Chondrocyte (in vitro differentiated cells): ENCODE data around the gene ZNF160. TPM values are rescaled to one million over a fixed set of nuclear protein-coding genes. Genes with fewer than 3 reads are reported as not detected.
"Not testable (repeated sequence)": the region's sequence is repeated elsewhere in the genome, so short reads cannot be mapped to it uniquely, and the experiment has no call there.

Source experiments
- DNase-seq: peaks from one replicate; pipeline ENCODE4 v3.0.0; 2021; ENCODE audit warnings: mixed read lengths, low spot score
- H3K27ac Mint-ChIP-seq: one replicate; pipeline ENCODE4 v1.8.0; 2021; ENCODE audit warnings: mild to moderate bottlenecking, moderate library complexity, mixed read lengths; ENCODE audit not compliant: unreplicated experiment
- H3K27me3 Mint-ChIP-seq: 2 replicates; pipeline ENCODE4 v1.8.0; 2021; ENCODE audit warnings: low read depth, mixed read lengths
- H3K36me3 Mint-ChIP-seq: 2 replicates; pipeline ENCODE4 v1.8.0; 2021; ENCODE audit warnings: low read depth, mixed read lengths
- H3K4me1 Mint-ChIP-seq: 2 replicates; pipeline ENCODE4 v1.8.0; 2021; ENCODE audit warnings: low read depth, mild to moderate bottlenecking, mixed read lengths
- H3K4me3 Mint-ChIP-seq: one replicate; pipeline ENCODE4 v1.8.0; 2021; ENCODE audit warnings: mild to moderate bottlenecking, moderate library complexity, mixed read lengths; ENCODE audit not compliant: unreplicated experiment
- H3K9me3 Mint-ChIP-seq: 2 replicates; pipeline ENCODE4 v1.8.0; 2021; ENCODE audit warnings: low read depth, mixed read lengths
- total RNA-seq: library from RNA; stranded (reverse); gene quantifications from 3 replicates; pipeline ENCODE4 v1.2.1, GENCODE V29; 2021
- TF ChIP-seq, protein P1 (sequence below): fragments of 200-600 bp; sonication (generic); IDR thresholded peaks from 2 replicates; pipeline ENCODE4 v1.5.0; 2021; ENCODE audit warnings: antibody characterized with exemption, mild to moderate bottlenecking, moderate library complexity

The ZNF160 gene
- total RNA-seq, 1 donor from 2014 or later: 23.6 TPM

DNA sequence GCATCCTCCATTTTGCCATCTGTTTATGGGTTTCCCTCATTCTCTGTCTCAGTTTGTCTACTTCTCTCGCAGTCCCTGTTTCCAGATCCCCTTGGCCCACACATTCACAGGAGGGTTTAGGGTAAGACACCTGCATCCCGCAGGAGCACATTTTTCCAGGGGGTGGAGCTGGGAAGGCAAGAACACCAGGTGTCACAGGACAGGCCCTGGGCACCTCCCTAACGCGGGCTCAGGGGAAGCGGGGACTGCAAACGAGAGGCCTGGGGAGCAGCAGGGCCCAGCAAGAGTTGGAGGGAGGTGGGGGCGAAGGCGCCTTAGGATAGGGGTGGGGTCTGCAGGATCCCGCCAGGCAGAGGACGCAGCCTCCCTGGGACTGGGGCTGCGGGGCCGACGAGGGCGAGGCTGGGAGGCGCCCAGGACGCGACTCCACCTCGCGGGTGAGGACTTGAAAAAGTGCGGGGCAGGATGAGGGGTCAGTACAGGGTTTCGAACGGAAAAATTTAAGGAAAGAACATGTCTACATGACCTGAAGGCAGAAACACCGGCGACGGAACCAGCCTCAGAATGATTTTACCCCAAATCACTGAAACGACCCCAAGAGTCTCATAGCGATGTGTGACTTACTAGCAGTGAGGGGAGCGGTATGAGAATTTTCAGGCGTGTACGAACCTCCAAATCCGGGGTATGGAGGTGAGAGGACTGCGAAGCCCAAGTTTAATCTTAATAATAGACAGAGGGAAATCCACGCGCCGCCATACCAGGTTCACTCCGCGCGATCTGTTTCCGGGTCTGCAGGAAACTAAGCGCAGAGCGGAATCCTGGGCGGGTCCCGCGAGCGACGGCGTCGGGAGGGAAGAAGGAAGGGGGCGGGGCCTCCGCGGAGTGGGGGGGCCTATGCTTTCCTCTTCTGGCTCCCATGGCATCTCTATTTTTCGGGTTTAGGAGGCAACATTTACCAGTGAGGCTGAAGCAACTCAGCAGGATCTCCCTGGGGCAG lies 65.8 kb downstream of the ZNF160 start:
- Mint-ChIP-seq H3K4me1 (peaks cover 12% of the 10 kb centered on the region), H3K27ac (peak overlapping the region; percentile 81), H3K27me3 (no peaks in the 10 kb centered on the region), H3K36me3 (peaks cover 1% of the 10 kb centered on the region), H3K9me3 (no peaks in the 10 kb centered on the region), H3K4me3 (peak overlapping the region; percentile 83)
- TF ChIP-seq, protein P1, sequence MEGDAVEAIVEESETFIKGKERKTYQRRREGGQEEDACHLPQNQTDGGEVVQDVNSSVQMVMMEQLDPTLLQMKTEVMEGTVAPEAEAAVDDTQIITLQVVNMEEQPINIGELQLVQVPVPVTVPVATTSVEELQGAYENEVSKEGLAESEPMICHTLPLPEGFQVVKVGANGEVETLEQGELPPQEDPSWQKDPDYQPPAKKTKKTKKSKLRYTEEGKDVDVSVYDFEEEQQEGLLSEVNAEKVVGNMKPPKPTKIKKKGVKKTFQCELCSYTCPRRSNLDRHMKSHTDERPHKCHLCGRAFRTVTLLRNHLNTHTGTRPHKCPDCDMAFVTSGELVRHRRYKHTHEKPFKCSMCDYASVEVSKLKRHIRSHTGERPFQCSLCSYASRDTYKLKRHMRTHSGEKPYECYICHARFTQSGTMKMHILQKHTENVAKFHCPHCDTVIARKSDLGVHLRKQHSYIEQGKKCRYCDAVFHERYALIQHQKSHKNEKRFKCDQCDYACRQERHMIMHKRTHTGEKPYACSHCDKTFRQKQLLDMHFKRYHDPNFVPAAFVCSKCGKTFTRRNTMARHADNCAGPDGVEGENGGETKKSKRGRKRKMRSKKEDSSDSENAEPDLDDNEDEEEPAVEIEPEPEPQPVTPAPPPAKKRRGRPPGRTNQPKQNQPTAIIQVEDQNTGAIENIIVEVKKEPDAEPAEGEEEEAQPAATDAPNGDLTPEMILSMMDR: peak; percentile 21
- no peak for DNase-seq

DNA sequence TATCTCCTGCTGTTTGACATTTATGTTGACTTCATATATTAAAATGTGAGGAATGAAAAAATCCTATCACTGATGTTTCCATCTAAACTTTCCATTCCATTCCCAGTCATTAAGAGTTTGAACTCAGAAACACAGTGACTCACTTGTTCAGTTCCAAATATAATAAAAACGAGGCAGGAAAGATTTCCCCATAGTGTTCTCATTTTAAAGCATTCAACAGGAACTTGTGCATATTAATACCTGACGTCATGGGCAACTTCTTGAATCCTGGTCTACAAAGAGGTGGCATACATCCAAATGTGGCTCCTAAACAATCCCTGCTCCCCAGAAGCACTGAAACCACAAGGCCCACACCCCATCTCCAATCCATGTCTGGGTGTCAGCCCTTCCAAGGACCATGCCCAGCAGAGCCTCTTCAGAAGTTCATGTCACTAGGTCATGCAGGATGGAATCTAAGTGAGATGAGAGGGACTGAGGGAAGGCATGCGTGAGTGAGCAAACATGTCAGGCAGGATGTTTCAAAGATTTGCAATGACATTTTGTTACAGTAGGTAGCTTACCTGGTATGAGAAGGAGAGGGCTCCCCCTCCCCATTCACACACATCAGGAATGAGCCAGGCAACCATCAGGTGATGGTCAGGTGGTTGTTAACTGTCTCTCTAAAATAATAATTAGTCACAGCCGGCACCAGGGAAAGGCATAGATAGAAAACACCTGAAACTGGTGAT lies 68.1 kb downstream of the ZNF160 start:
- DNase-seq: no peak
- Mint-ChIP-seq H3K9me3 (peaks cover 5% of the 10 kb centered on the region), H3K27ac (no peak overlapping the region), H3K36me3 (peaks cover 3% of the 10 kb centered on the region), H3K27me3 (no peaks in the 10 kb centered on the region), H3K4me1 (peaks cover 12% of the 10 kb centered on the region), H3K4me3 (no peak overlapping the region)
- TF ChIP-seq, protein P1: no peak

DNA sequence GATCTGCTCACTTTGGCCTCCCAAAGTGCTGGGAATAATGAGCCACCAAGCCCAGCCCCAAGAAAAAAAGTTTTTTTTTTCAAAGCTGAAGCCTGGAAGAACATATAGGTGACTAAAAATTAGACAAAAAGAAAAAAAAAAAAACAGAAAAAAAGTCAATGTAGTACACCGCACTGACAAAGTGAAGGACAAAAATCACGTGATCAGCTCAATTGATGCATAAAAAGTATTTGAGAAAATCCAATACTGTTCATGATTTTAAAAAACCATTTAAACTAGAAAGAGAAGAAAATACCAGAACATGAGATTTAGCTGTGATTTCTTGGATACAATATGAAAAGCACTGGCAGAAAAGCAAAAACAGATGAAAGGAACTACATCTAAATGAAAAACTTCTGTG lies 69.2 kb downstream of the ZNF160 start:
- TF ChIP-seq, protein P1: no peak
- peaks cover 5% of the 10 kb centered on the region for H3K9me3 Mint-ChIP-seq
- no peak overlapping the region for H3K27ac Mint-ChIP-seq
- no peak overlapping the region for H3K4me3 Mint-ChIP-seq
- no peak for DNase-seq
- H3K4me1 Mint-ChIP-seq: peaks cover 12% of the 10 kb centered on the region
- no peaks in the 10 kb centered on the region for H3K27me3 Mint-ChIP-seq
- H3K36me3 Mint-ChIP-seq: peaks cover 3% of the 10 kb centered on the region

DNA sequence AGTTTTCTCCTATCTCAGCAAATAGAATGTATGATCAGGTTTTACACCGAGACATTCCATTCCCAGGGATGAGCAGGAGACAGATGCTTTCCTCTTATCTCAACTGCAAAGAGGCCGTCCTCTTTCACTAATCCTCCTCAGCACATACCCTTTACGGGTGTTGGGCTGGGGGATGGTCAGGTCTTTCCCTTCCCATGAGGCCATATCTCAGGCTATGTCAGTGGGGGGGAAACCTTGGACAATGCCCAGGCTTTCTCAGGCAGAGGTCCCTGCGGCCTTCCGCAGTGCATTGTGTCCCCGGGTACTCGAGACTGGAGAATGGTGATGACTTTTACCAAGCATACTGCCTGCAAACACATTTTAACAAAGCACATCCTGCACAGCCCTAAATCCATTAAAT lies 74.9 kb downstream of the ZNF160 start:
- not testable (repeated sequence) for DNase-seq, H3K4me3 Mint-ChIP-seq, H3K27ac Mint-ChIP-seq, H3K36me3 Mint-ChIP-seq, H3K27me3 Mint-ChIP-seq, H3K4me1 Mint-ChIP-seq
- peaks cover 16% of the 10 kb centered on the region for H3K9me3 Mint-ChIP-seq

DNA sequence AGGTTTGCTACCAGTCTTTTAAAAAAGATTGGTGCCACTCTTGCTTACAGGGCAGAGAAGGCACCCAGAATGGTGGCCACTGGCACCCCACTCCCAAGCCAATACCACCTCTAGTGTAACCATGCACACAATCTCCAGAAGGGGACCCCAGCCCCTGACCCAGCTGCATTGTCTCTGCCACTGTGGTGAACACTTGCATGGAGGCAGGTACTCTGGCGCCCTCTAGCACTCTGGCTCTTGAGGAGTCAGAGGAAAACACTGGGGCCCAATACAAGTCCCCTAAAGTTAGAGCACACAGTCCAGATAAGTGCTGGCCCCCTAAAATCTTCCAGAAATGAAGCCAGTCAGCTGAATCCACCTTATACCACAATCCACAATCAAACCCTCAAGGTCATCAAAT lies 83.5 kb downstream of the ZNF160 start:
- peaks cover 3% of the 10 kb centered on the region for H3K4me1 Mint-ChIP-seq
- H3K4me3 Mint-ChIP-seq: no peak overlapping the region
- no peak for DNase-seq
- peaks cover 12% of the 10 kb centered on the region for H3K9me3 Mint-ChIP-seq
- H3K27me3 Mint-ChIP-seq: no peaks in the 10 kb centered on the region
- TF ChIP-seq, protein P1: no peak
- H3K27ac Mint-ChIP-seq: no peak overlapping the region
- no peaks in the 10 kb centered on the region for H3K36me3 Mint-ChIP-seq

Other genes with a start within 250 kb of the ZNF160 start
- 11.5 to 20.0 TPM (median 16.7 TPM) in 3 replicates for gene ZNF468, start 245.8 kb downstream of the ZNF160 start, total RNA-seq
- 15.6 to 19.8 TPM (median 16.0 TPM) in 3 replicates for gene ZNF320, start 205.8 kb downstream of the ZNF160 start, total RNA-seq
- 4.4 to 5.4 TPM (median 5.0 TPM) in 3 replicates for gene ZNF888, start 180.0 kb downstream of the ZNF160 start, total RNA-seq
- 8.2 to 9.3 TPM (median 8.7 TPM) in 3 replicates for gene ZNF816, start 140.5 kb downstream of the ZNF160 start, total RNA-seq
- not detected in 3 replicates for gene ERVV-1, start 89.5 kb downstream of the ZNF160 start, total RNA-seq
- gene ERVV-2, start 58.7 kb downstream of the ZNF160 start, total RNA-seq: not detected in 3 replicates
- 6.2 to 10.4 TPM (median 7.3 TPM) in 3 replicates for gene ZNF415, start 29.5 kb upstream of the ZNF160 start, total RNA-seq
- gene ZNF347, start 55.6 kb upstream of the ZNF160 start, total RNA-seq: 10.5 to 14.1 TPM (median 11.0 TPM) in 3 replicates
- gene ZNF665, start 89.9 kb upstream of the ZNF160 start, total RNA-seq: 1.4 to 4.7 TPM (median 3.3 TPM) in 3 replicates
- 21.2 to 28.9 TPM (median 21.5 TPM) in 3 replicates for gene ZNF677, start 151.5 kb upstream of the ZNF160 start, total RNA-seq
- gene VN1R2, start 154.9 kb upstream of the ZNF160 start, total RNA-seq: not detected in 3 replicates
- not detected in 3 replicates for gene VN1R4, start 164.3 kb upstream of the ZNF160 start, total RNA-seq
- gene ZNF845, start 230.3 kb upstream of the ZNF160 start, total RNA-seq: 3.6 to 6.6 TPM (median 4.8 TPM) in 3 replicates